GM23338 (cell line): ENCODE results near the gene MCTP1. TPM values are rescaled to one million over a fixed set of nuclear protein-coding genes. Genes with fewer than 3 reads are reported as not detected.

ENCODE experiments used
- ATAC-seq: fragments of 200-7000 bp; cut with Tn5 transposase; 3 replicates; pipeline ENCODE4 v1.9.1; 2020
- DNase-seq: peaks from one replicate; pipeline ENCODE4 v3.0.0-alpha.2; 2015; ENCODE audit warnings: low spot score
- H2AFZ ChIP-seq: fragments of 200-600 bp; sonication (generic); 2 replicates; pipeline ENCODE4 v1.8.0; 2016; ENCODE audit warnings: antibody characterized with exemption, mild to moderate bottlenecking, moderate library complexity
- H3F3A ChIP-seq: fragments of 200-600 bp; sonication (generic); replicated peaks from 2 replicates; pipeline ENCODE4 v1.8.0; 2017; ENCODE audit warnings: antibody characterized with exemption, mixed run types, low read depth
- H3K27ac ChIP-seq: fragments of 200-600 bp; sonication (generic); 2 replicates; pipeline ENCODE4 v1.6.1; 2016; ENCODE audit warnings: low read depth
- H3K27me3 ChIP-seq: fragments of 200-600 bp; sonication (generic); 2 replicates; pipeline ENCODE4 v1.8.0; 2016; ENCODE audit warnings: mild to moderate bottlenecking, mixed run types, moderate library complexity; ENCODE audit not compliant: insufficient read depth
- H3K36me3 ChIP-seq: fragments of 200-600 bp; sonication (generic); 2 replicates; pipeline ENCODE4 v1.8.0; 2016; ENCODE audit warnings: mild to moderate bottlenecking; ENCODE audit not compliant: insufficient read depth
- H3K4me1 ChIP-seq: fragments of 200-600 bp; sonication (generic); 2 replicates; pipeline ENCODE4 v1.8.0; 2016; ENCODE audit warnings: mild to moderate bottlenecking, moderate library complexity; ENCODE audit not compliant: insufficient read depth
- H3K4me2 ChIP-seq: fragments of 200-600 bp; sonication (generic); 2 replicates; pipeline ENCODE4 v1.7.1; 2017; ENCODE audit warnings: mixed run types
- H3K4me3 ChIP-seq: fragments of 200-600 bp; sonication (generic); 2 replicates; pipeline ENCODE4 v1.6.1; 2016; ENCODE audit warnings: mixed run types
- H3K79me2 ChIP-seq: fragments of 200-600 bp; sonication (generic); replicated peaks from 2 replicates; pipeline ENCODE4 v1.8.0; 2017; ENCODE audit warnings: mild to moderate bottlenecking; ENCODE audit not compliant: insufficient read depth
- H3K9me2 ChIP-seq: fragments of 200-600 bp; sonication (generic); 2 replicates; pipeline ENCODE4 v1.8.0; 2017; ENCODE audit not compliant: insufficient read depth
- H4K20me1 ChIP-seq: fragments of 200-600 bp; sonication (generic); replicated peaks from 2 replicates; pipeline ENCODE4 v1.8.0; 2017; ENCODE audit warnings: mild to moderate bottlenecking; ENCODE audit not compliant: insufficient read depth
- H3K27ac Mint-ChIP-seq: 2 replicates; pipeline ENCODE4 v1.8.0; 2020; ENCODE audit warnings: inconsistent platforms, mild to moderate bottlenecking, moderate library complexity, mixed read lengths
- H3K27me3 Mint-ChIP-seq: 3 replicates; pipeline ENCODE4 v1.8.0; 2022; ENCODE audit warnings: low read depth, mild to moderate bottlenecking, moderate library complexity, mixed read lengths, inconsistent platforms; ENCODE audit not compliant: insufficient read depth, poor library complexity
- H3K36me3 Mint-ChIP-seq: 3 replicates; pipeline ENCODE4 v1.8.0; 2021; ENCODE audit warnings: low read depth, mild to moderate bottlenecking, inconsistent platforms, moderate library complexity, mixed read lengths
- H3K4me1 Mint-ChIP-seq: 3 replicates; pipeline ENCODE4 v1.8.0; 2020; ENCODE audit warnings: mild to moderate bottlenecking, inconsistent platforms, mixed read lengths
- H3K4me3 Mint-ChIP-seq: 3 replicates; pipeline ENCODE4 v1.8.0; 2021; ENCODE audit warnings: moderate library complexity, mild to moderate bottlenecking, inconsistent platforms, mixed read lengths
- H3K9me3 Mint-ChIP-seq: 3 replicates; pipeline ENCODE4 v1.8.0; 2020; ENCODE audit warnings: moderate library complexity, mild to moderate bottlenecking, inconsistent platforms, mixed read lengths
- CREB1 ChIP-seq: fragments of 250-450 bp; sonication (Bioruptor Pico); IDR thresholded peaks from 2 replicates; pipeline ENCODE4 v1.5.0; 2020; ENCODE audit warnings: low read depth, mild to moderate bottlenecking, moderate library complexity
- CTCF ChIP-seq, 2 experiments: fragments of 200-600 bp in 1 of 2; sonication (generic) in 1 of 2; conservative IDR thresholded peaks; 2 replicates each; pipeline versions ENCODE4 v1.5.1 to v1.6.1; 2016 to 2017; ENCODE audit warnings: antibody characterized with exemption in 2 of 2, low read depth in 2 of 2, mild to moderate bottlenecking in 2 of 2, moderate library complexity in 1 of 2
- ETS1 ChIP-seq: IDR thresholded peaks from 2 replicates; pipeline ENCODE4 v1.6.1; 2016; ENCODE audit warnings: antibody characterized with exemption
- EZH2 ChIP-seq: fragments of 200-600 bp; sonication (generic); IDR thresholded peaks from one replicate; pipeline ENCODE4 v1.8.0; 2017; ENCODE audit warnings: antibody characterized with exemption, mild to moderate bottlenecking, low read depth; ENCODE audit not compliant: unreplicated experiment
- EZH2phosphoT487 ChIP-seq: fragments of 200-600 bp; sonication (generic); IDR thresholded peaks from one replicate; pipeline ENCODE4 v1.8.1; 2018; ENCODE audit warnings: antibody characterized with exemption; ENCODE audit not compliant: unreplicated experiment
- JUNB ChIP-seq: IDR thresholded peaks from one replicate; pipeline ENCODE4 v1.6.1; 2016; ENCODE audit warnings: antibody characterized with exemption; ENCODE audit not compliant: unreplicated experiment
- NANOG ChIP-seq: IDR thresholded peaks from 2 replicates; pipeline ENCODE4 v1.6.1; 2016; ENCODE audit warnings: antibody characterized with exemption, borderline replicate concordance
- POLR2AphosphoS5 ChIP-seq: IDR thresholded peaks from 2 replicates; pipeline ENCODE4 v1.6.1; 2016; ENCODE audit warnings: antibody characterized with exemption, low read depth
- REST ChIP-seq: IDR thresholded peaks from one replicate; pipeline ENCODE4 v1.6.1; 2018; ENCODE audit warnings: antibody characterized with exemption; ENCODE audit not compliant: unreplicated experiment
- STAT1 ChIP-seq: IDR thresholded peaks from one replicate; pipeline ENCODE4 v1.6.1; 2016; ENCODE audit warnings: antibody characterized with exemption; ENCODE audit not compliant: unreplicated experiment
- ZNF114 ChIP-seq: fragments of 250-450 bp; sonication (Bioruptor Pico); IDR thresholded peaks from 2 replicates; pipeline ENCODE4 v1.5.0; 2020; ENCODE audit warnings: mild to moderate bottlenecking, moderate library complexity
- ZNF331 ChIP-seq: fragments of 250-450 bp; sonication (Bioruptor Pico); IDR thresholded peaks from 2 replicates; pipeline ENCODE4 v1.5.0; 2020; ENCODE audit warnings: low read depth, mild to moderate bottlenecking, moderate library complexity
- ZNF462 ChIP-seq: fragments of 250-450 bp; sonication (Bioruptor Pico); IDR thresholded peaks from 2 replicates; pipeline ENCODE4 v1.5.0; 2020; ENCODE audit warnings: mild to moderate bottlenecking, moderate library complexity
- polyA plus RNA-seq: library from polyadenylated mRNA; unstranded; fragments of >200 nt; fragmentation: Nextera tagmentation; extraction: Ambion mirVana; gene quantifications from 2 replicates; pipeline ENCODE4 v1.2.1, GENCODE V29; 2016
- total RNA-seq: library from RNA; depleted of rRNA; stranded (reverse); fragments of >200 nt; shearing (Covaris generic); gene quantifications from 2 replicates; pipeline ENCODE4 v1.2.3, GENCODE V29; 2014

The MCTP1 gene
- total and polyA plus RNA-seq, 2 experiments from 2014 or later, result 3.7 to 4.2 TPM

- no peak overlapping the region for H3K4me3 Mint-ChIP-seq
- H3K36me3 Mint-ChIP-seq, result no peaks in the 10 kb centered on the region
- H3K4me1 ChIP-seq, result peaks cover 14% of the 10 kb centered on the region
- H4K20me1 ChIP-seq, result no peaks in the 10 kb centered on the region
- H3K9me2 ChIP-seq, result no peaks in the 10 kb centered on the region
- no peaks in the 10 kb centered on the region for H3K79me2 ChIP-seq
- no peaks in the 10 kb centered on the region for H3K27me3 ChIP-seq
- H2AFZ ChIP-seq, result no peak overlapping the region
- no peak for ATAC-seq
- H3K27me3 Mint-ChIP-seq, result no peaks in the 10 kb centered on the region
- no peaks in the 10 kb centered on the region for H3F3A ChIP-seq
- no peak overlapping the region for H3K4me3 ChIP-seq
- H3K27ac ChIP-seq, result no peak overlapping the region
- DNase-seq, result no peak
- H3K4me2 ChIP-seq, result no peak overlapping the region
- TF ChIP-seq ETS1 (no peak), ZNF331 (CRISPR knock-in tag) (no peak), CTCF (conservative IDR thresholded peaks at IDR 0.05; ENCODE audit: low read depth in 2 of 2) (no peak), POLR2AphosphoS5 (no peak), EZH2phosphoT487 (no peak), NANOG (no peak), CREB1 (CRISPR knock-in tag) (no peak), JUNB (no peak), ZNF462 (CRISPR knock-in tag) (no peak), EZH2 (no peak), ZNF114 (CRISPR knock-in tag) (no peak), REST (no peak), STAT1 (no peak)
- H3K36me3 ChIP-seq, result no peaks in the 10 kb centered on the region
- H3K27ac Mint-ChIP-seq, result no peak overlapping the region
- peaks cover 13% of the 10 kb centered on the region for H3K4me1 Mint-ChIP-seq
- no peaks in the 10 kb centered on the region for H3K9me3 Mint-ChIP-seq
Measured at GRCh38 chr5:95184924-95185323, 100.0 kb downstream of the MCTP1 start.
